Measurements from ENCODE around the gene TENM4.

TENM4 gene

GRCh38 chr11:79456501-79456900, 15.7 kb upstream of the TENM4 start:
- in situ Hi-C loops (cut with HindIII; ENCODE audit: low pct_ligation_motif_present, low pct_unique_long_range_greater_than_20kb, low sequenced_read_pairs): no loop called here

GRCh38 chr11:79453617-79454016, 12.8 kb upstream of the TENM4 start:
- no peak for DNase-seq
- in situ Hi-C loops (cut with HindIII; ENCODE audit: low pct_ligation_motif_present, low pct_unique_long_range_greater_than_20kb, low sequenced_read_pairs): no loop called here

More at GRCh38 chr11:79456501-79456900, 15.7 kb upstream of the TENM4 start:
- DNase-seq: no peak

DNA sequence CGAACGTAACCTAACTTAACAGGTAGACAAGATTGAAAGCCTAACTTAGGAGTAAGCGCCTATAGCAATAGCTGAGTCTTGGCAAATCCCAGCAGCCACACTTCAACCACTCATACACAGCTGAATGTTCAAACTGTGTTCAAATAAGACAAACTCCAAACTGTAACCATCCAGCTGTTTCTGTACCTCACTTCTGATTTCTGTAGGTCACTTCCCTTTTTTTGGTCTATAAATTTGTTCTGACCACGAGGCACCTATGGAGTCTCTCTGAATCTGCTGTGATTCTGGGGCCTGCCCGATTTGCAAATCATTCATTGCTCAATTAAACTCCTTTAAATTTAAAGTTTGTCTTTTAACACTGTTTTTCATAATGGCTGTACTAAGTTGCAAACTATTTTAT, 8.2 kb upstream of the TENM4 start:
- no peak for DNase-seq
- in situ Hi-C loops (cut with HindIII; ENCODE audit: low pct_ligation_motif_present, low pct_unique_long_range_greater_than_20kb, low sequenced_read_pairs): no loop called here

DNA sequence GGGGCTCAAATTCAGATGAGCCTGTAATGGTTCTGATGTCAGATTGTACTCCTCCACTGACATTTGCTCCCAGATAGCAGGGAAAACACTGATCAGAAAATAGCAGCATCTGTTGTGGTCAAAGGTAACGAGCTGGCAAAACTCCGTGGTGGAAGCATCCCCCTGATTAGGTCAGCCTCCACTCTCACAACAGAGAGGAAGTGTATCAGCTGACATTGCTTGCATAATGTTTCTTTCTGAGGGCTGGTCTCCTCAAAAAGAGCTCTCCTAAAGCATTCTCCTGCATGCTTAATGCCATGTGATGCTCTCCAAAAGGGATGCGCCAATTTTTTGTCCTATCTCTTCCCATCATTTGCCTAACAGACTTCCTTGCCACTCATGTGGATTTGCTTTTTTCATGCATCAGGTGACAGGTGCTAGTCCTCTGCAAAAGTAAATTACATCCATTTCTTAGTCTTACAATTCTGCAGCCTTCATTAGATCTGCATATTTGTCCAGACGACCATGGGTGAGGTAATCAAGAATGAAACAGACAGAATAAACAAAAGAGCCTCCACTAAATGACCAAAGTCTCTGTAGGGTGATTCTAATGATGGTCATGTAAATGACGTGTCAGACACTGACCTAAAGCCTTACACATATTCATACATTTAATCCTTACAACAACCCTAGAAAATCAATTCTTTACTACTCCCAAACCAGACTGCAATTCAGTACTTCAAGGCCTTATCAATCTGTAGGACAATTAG, 6.4 kb upstream of the TENM4 start:
- in situ Hi-C loops (cut with HindIII; ENCODE audit: low pct_ligation_motif_present, low pct_unique_long_range_greater_than_20kb, low sequenced_read_pairs): no loop called here
- DNase-seq: no peak

DNA sequence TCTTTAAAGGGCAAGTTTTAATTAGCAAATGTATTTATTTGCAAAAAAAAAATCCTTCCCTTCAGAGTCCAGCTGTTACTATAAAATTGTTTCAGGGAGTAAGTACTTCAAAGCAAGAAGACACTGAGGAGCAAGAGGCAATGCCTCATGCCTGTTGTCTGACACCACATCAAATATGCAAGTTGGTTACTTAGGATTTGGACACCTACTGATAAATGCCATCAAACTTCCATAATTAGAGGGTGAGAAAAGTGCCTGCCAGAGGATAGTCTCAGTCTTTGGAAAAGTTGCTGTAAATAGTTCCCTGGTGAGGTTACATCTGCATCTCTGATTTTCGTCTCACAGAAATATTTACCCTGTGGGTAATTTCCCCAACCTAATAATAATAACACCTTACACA, 4.1 kb upstream of the TENM4 start:
- in situ Hi-C loops (cut with HindIII; ENCODE audit: low pct_ligation_motif_present, low pct_unique_long_range_greater_than_20kb, low sequenced_read_pairs): no loop called here
- DNase-seq: no peak

GRCh38 chr11:79441461-79441875, 638 bp upstream of the TENM4 start:
- in situ Hi-C loops (cut with HindIII; ENCODE audit: low pct_ligation_motif_present, low pct_unique_long_range_greater_than_20kb, low sequenced_read_pairs): no loop called here
- DNase-seq: no peak

DNA sequence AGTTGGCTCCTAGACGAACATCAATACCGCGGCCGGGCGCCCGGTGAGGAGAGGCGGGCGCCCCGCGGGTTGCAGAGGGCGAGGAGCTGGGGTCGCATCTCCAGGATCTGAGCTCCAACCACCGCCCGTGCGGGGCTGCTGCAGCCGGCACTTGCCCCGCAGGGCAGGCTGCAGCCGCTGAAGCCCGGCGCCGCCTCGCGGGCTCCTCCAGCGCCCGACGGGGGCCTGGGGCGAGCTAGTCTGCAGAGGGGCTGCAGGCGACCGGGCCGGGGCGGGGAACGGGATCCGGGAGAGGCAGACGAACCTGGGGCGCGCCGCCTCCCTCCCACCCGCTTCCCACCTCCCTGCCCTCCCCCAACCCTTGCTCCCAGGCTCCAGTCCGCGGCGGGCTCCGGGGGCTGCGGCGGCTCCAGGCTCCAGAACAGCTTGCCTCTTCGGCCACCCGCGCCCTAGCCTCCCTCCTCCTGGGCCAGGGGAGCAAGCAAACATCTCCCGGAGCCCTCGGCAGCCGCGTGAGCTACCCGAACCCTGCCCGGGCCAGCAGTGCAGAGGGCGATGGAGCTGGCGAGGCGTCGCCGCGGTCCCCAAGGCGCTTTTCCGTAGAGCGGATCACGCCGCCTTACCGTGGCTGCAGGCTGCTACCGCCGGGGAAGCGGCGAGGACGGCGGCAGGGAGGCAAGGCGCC, 802 bp downstream of the TENM4 start:
- DNase-seq: peak; percentile 16
- in situ Hi-C loops (cut with HindIII; ENCODE audit: low pct_ligation_motif_present, low pct_unique_long_range_greater_than_20kb, low sequenced_read_pairs): no loop called here

GRCh38 chr11:79439410-79439885, 1.4 kb downstream of the TENM4 start:
- in situ Hi-C loops (cut with HindIII; ENCODE audit: low pct_ligation_motif_present, low pct_unique_long_range_greater_than_20kb, low sequenced_read_pairs): no loop called here

GRCh38 chr11:79438631-79439409, 2.0 kb downstream of the TENM4 start:
- in situ Hi-C loops (cut with HindIII; ENCODE audit: low pct_ligation_motif_present, low pct_unique_long_range_greater_than_20kb, low sequenced_read_pairs): no loop called here
- DNase-seq: peak; percentile 47

More at GRCh38 chr11:79439410-79439885, 1.4 kb downstream of the TENM4 start:
- no peak for DNase-seq

- DNase-seq: no peak
- in situ Hi-C loops (cut with HindIII; ENCODE audit: low pct_ligation_motif_present, low pct_unique_long_range_greater_than_20kb, low sequenced_read_pairs): no loop called here
Observed at GRCh38 chr11:79437981-79438630, 2.7 kb downstream of the TENM4 start.

DNA sequence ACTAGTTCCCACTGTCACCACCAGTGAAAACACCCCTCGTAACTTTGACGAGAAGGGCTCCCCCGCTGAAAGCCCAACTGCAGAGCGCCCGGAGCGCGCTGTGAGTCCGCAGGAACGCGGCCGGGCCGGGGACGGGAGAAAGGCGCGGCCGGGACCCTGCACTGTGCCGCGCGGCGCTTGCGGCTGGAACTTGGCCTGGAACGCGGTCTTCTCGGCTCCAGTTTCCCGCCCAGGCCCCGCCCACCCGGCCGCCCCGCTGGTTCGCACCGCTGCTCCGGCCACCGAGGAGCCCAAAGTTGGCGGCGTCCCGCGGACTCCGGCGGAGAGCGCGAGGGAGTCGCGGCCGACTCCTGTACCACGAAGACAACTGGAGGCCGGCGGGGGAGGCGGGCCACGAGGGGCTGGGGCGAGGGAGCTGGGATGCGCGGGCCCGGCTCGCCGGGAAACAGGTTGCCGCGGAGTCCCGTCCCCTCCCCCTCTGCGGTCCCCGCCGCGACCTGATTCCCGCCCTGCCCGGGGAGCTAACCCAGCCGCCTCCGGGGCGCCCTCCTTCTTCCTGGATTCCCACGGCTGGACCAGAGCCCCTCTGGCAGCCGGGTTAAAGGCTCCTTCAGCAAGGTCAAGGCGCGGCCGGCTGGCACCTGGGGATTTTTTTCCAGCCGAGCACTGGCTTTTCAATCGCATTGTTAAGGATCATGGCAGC, 3.4 kb downstream of the TENM4 start:
- DNase-seq: peak; percentile 70
- in situ Hi-C loops (cut with HindIII; ENCODE audit: low pct_ligation_motif_present, low pct_unique_long_range_greater_than_20kb, low sequenced_read_pairs): no loop called here

- in situ Hi-C loops (cut with HindIII; ENCODE audit: low pct_ligation_motif_present, low pct_unique_long_range_greater_than_20kb, low sequenced_read_pairs): no loop called here
- DNase-seq: no peak
Observed at GRCh38 chr11:79436919-79437277, 3.9 kb downstream of the TENM4 start.

DNA sequence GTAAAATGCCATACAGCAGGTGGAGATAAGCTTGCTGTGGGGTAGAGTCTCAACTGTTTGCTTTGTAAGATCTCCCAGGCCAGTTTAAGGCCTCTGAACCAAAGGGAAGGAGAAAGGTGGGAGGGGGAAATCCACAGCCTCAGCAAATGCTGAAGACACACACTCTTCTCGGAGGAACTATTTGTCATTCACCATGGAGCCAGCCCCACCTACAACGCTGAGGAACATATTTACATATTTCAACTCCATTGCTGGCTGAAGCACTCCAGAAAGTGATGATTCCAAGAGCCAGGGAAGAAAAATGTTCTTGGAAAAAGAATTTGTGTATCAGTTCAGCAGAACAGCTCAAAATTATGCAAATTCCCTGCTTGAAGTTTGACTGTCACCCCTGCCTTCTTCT, 6.5 kb downstream of the TENM4 start:
- no peak for DNase-seq
- in situ Hi-C loops (cut with HindIII; ENCODE audit: low pct_ligation_motif_present, low pct_unique_long_range_greater_than_20kb, low sequenced_read_pairs): no loop called here

DNA sequence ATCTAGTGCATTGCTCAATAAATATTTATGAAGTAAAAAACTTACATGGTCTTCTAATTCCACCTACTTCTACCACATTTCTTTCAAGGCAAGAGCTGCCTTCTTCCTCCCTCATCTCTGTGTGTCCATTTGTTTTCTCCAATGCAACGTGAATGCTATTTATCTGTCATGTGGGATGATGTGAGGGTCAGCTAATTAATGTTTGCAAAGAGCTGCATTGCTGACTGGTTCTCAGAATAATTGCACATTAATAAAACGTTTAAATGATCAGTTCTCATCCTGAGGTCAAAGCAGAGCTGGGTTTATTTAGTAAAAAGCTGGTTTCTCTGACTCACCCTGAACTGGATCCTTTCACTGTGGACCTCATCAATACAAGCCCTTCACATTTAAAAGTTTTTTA, 8.7 kb downstream of the TENM4 start:
- DNase-seq: no peak
- in situ Hi-C loops (cut with HindIII; ENCODE audit: low pct_ligation_motif_present, low pct_unique_long_range_greater_than_20kb, low sequenced_read_pairs): no loop called here

DNA sequence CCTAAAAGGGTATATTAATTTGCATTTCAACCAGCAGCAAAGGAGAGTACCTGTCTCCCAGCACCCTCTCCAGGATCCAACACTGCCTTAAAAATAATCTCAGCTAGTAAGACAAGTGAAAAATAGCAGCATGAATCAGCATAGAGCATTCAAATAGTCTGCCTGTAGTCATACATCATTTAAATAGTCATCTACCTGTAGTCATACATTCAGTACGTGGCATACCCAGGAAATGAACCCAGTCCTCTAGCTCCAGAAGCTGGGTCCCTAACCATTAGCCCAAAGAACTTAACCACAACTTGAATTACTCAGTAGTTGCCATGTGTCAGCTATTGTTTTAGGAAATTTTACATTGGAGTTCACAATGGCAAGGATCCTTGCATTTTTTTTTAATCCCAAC, 9.3 kb downstream of the TENM4 start:
- in situ Hi-C loops (cut with HindIII; ENCODE audit: low pct_ligation_motif_present, low pct_unique_long_range_greater_than_20kb, low sequenced_read_pairs): no loop called here
- DNase-seq: peak; percentile 14

DNA sequence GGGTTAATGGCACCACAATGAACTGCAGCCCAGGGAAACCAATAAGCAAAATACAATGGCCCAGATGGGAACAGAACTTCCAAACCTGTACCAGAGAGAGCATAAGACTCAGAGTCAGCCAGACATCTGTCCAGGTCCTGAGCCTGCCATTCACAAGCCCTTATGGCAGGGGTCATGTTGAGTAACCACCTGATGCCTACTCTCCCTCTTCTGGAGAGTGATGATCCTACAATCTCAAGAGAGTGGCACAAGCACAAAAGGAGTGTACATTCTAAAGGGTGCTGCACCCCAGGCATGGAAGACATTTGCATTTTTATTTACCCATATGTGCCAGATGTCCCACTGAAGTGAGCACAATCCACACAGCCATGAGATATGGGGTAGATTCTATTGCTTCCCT, 10.6 kb downstream of the TENM4 start:
- in situ Hi-C loops (cut with HindIII; ENCODE audit: low pct_ligation_motif_present, low pct_unique_long_range_greater_than_20kb, low sequenced_read_pairs): no loop called here
- peak; percentile 10 for DNase-seq

DNA sequence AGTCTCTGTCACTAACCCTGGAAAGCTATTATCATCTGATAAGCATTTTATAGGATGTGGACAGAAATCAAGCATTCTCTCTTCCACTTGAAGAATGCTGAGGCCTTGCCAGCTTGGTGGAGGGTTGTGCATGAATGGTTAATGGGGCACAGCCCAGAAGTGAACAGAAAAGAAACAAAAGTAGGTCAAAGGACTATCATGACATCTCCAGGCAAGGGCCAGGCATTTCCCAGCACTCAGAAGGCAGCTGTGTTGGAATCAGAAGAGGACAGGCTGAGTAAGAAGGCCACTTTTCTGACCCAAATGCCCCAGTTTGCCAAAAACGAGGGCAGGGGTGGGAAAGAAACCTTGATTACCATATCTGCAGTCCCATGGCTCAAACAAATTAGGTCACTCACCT, 12.4 kb downstream of the TENM4 start:
- DNase-seq: peak; percentile 46
- in situ Hi-C loops (cut with HindIII; ENCODE audit: low pct_ligation_motif_present, low pct_unique_long_range_greater_than_20kb, low sequenced_read_pairs): no loop called here

GRCh38 chr11:79427611-79428327, 13.1 kb downstream of the TENM4 start:
- in situ Hi-C loops (cut with HindIII; ENCODE audit: low pct_ligation_motif_present, low pct_unique_long_range_greater_than_20kb, low sequenced_read_pairs): no loop called here

More at GRCh38 chr11:79427611-79428327, 13.1 kb downstream of the TENM4 start:
- DNase-seq: no peak

Data from ACHN (cell line).